ENCODE measurements around the gene ARL4C.

The ARL4C gene

DNA sequence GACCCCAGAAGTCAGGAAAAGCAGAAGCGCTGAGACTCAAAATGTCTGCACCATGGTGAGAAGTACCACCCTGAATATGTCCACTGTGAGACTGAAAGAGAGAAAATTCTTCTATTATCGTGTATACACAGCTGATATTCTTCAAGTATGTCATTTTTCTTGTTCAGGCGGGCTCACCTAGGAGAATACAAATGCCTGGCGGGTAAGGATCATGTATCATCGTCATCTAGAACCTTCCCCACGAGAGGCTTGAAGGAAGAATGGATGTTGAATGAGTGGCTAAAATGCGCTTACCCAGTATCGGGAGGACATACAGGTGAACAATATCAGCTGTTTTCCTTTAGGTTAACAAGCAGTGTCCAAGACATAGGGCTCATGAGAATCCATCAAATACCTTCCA, 21.1 kb upstream of the ARL4C start:
- DNase-seq (ENCODE audit: low read depth): no peak
- no peak overlapping the region for H3K4me3 ChIP-seq (ENCODE audit: control insufficient read depth, low read depth, low read length)
- TF ChIP-seq, protein P1, sequence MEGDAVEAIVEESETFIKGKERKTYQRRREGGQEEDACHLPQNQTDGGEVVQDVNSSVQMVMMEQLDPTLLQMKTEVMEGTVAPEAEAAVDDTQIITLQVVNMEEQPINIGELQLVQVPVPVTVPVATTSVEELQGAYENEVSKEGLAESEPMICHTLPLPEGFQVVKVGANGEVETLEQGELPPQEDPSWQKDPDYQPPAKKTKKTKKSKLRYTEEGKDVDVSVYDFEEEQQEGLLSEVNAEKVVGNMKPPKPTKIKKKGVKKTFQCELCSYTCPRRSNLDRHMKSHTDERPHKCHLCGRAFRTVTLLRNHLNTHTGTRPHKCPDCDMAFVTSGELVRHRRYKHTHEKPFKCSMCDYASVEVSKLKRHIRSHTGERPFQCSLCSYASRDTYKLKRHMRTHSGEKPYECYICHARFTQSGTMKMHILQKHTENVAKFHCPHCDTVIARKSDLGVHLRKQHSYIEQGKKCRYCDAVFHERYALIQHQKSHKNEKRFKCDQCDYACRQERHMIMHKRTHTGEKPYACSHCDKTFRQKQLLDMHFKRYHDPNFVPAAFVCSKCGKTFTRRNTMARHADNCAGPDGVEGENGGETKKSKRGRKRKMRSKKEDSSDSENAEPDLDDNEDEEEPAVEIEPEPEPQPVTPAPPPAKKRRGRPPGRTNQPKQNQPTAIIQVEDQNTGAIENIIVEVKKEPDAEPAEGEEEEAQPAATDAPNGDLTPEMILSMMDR (conservative IDR thresholded peaks at IDR 0.05; ENCODE audit: control insufficient read depth, insufficient read depth, low read depth, low read length): no peak

DNA sequence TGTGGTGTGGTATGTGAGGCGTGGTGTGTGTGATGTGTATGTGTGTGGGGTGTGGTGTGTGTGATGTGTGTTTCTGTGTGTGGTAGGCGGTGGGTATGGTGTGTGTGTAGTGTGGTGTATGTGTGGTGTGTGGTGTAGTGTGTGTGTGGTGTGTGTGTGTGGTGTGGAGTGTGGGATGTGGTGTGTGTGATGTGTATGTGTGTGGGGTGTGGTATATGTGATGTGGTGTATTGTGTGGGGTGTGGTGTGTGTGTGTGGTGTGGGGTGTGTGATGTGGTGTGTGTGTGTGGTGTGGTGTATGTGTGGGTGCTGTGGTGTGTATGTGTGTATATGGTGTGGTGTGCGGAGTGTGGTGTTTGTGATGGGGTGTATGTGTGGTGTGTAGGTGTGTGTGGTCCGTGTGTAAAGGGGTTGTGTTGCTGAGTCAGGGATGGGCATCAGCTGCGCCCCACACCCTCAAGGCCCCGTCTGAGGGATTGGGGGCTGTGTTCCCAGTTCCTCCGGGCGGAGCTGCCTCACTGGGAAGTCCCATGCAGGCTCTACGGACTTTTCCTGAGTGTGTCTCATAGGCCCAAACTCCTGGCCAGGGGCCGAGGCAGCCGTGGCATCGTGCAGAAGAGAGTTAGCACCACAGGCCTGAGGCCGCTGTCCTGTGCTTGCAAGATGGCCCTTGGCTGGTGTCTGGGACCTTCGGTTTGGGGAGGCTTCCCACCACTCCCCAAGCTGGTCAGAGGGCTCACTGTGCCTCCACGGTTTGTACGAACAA, 18.2 kb upstream of the ARL4C start:
- TF ChIP-seq, protein P1 (conservative IDR thresholded peaks at IDR 0.05; ENCODE audit: control insufficient read depth, insufficient read depth, low read depth, low read length): no peak
- H3K4me3 ChIP-seq (ENCODE audit: control insufficient read depth, low read depth, low read length): no peak overlapping the region
- no peak for DNase-seq (ENCODE audit: low read depth)

DNA sequence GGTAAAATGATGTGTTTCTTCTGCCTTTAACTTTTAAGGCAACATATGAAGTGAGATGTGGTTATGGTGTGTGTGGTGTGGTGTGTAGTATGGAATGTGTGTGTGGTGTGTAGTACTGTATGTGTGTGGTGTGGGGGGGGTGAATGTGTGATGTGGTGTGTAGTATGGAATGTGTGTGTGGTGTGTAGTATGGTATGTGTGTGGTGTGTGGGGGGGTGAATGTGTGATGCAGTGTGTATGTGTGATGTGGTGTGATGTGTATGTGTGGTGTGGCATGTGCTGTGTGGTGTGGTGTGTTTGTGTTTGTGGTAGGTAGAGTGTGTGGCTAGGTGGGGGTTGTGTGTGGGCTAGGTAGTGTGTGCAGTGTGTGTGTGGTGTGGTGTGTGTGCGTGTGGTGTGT, 17.2 kb upstream of the ARL4C start:
- H3K4me3 ChIP-seq (ENCODE audit: control insufficient read depth, low read depth, low read length): no peak overlapping the region
- no peak for DNase-seq (ENCODE audit: low read depth)
- TF ChIP-seq, protein P1 (conservative IDR thresholded peaks at IDR 0.05; ENCODE audit: control insufficient read depth, insufficient read depth, low read depth, low read length): no peak

DNA sequence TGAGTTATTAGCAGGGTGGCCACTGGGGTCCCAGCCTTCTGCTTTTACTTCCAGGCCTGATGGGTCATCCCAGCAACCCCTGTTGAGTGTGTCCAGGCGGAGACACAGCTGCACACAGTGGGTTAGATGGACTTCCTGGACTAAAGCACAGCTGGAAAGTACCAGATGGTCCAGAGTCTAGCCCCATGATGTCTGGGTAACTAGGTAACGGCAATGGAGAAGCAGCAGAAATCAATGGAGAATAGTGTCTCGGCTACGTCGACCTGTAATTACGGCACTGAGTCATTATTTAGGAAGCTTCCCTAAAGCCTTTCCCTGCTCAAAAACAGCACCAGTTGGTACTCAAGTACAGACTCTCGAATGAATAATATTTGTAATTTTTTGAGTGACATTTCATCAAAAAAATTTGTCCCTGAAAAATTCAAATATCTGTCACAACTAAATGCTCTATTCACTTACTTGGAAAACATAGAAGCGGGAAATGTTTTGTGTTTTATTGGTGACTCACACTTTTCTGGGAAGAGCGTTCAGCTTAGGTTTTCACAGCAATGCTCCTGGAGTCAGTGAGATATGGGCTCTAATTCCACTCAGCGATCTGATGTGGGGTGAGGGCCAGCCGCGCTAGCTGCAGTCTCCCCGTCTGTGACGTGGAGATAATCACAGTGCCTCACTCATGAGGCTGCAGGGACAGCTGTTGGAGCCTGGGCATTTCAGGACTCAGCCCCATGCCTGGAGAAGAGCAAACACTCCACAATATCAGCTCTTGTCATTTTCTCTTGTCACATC, 16.2 kb upstream of the ARL4C start:
- DNase-seq (ENCODE audit: low read depth): peak; percentile 39
- TF ChIP-seq, protein P1 (conservative IDR thresholded peaks at IDR 0.05; ENCODE audit: control insufficient read depth, insufficient read depth, low read depth, low read length): no peak
- no peak overlapping the region for H3K4me3 ChIP-seq (ENCODE audit: control insufficient read depth, low read depth, low read length)

DNA sequence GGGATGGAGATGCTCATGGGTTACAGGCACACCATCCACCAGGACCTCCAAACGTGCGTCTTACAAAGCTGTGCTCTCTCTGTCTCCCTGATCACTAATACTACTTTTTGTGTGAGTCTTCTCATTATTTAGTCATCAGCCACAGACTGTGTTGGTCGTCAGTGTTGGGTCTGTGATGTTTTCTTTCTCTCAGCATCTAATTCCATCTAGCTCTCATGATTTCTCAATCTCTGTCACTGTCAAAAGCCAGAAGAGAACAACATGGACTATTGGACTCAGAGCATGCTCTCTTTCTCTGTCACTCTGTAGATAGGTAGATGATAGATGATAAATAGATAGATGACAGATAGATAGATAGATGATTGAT, 6.0 kb upstream of the ARL4C start:
- TF ChIP-seq, protein P1 (conservative IDR thresholded peaks at IDR 0.05; ENCODE audit: control insufficient read depth, insufficient read depth, low read depth, low read length): no peak
- no peak overlapping the region for H3K4me3 ChIP-seq (ENCODE audit: control insufficient read depth, low read depth, low read length)
- peak; percentile 71 for DNase-seq (ENCODE audit: low read depth)

DNA sequence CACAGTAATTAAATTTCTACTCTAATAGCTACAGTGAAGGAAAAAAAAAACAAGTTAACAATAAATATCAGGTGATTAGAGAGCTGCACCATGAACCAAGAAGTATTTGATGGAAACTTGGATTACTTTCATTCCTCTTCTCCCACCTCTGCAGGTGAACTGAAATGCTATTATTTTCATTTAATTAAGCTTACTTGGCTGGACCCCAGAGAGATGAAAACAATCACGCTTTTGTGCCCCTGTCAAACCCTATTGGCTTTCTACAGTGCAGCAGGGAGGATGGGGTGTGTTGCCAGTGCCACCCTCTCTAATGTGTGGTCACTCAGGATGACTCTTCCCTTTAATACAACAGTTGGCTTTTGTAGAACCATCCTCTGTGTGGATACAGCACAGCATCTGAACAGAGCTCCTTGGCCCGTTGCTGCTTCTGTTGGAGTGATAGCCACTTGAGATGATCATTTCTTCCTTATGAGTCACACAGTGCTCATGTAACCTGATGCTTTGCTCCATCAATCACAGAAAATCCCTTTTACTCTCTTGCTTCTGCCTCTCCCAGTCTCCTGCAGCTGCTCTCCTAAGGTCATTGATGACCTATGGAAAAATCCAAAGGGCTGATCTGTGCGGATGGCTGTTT, 5.5 kb upstream of the ARL4C start:
- no peak overlapping the region for H3K4me3 ChIP-seq (ENCODE audit: control insufficient read depth, low read depth, low read length)
- DNase-seq (ENCODE audit: low read depth): peak; percentile 84
- TF ChIP-seq, protein P1 (conservative IDR thresholded peaks at IDR 0.05; ENCODE audit: control insufficient read depth, insufficient read depth, low read depth, low read length): no peak

Data from fibroblast of mammary gland (primary cell).